Measurements from ENCODE around the gene TAF4. TPM values are rescaled to one million over a fixed set of nuclear protein-coding genes. Genes with fewer than 3 reads are reported as not detected.

Gene TAF4
- total and polyA plus RNA-seq, 2 of the 13 experiments (the other 11 are each of a cell fraction or from before 2014, with no cell fraction given) = 5.9 to 12.0 TPM

- no peak overlapping the region for H3K4me2 ChIP-seq (ENCODE audit: low read depth, low read length)
- no peak for DNase-seq (ENCODE audit: low spot score)
- peaks cover 30 to 38% of the 10 kb centered on the region in 2 experiments for H3K36me3 ChIP-seq (replicated peaks in 1 of 2; ENCODE audit: control insufficient read depth in 1 of 2, insufficient read depth in 2 of 2, low read length in 2 of 2)
- no TSS peak for BruUV-seq (replicated peaks)
- CTCF ChIA-PET (ENCODE audit: low intra/inter-chr PET ratio, low total read pairs) = no interaction called here
- WGBS (ENCODE audit: low lambda C conversion rate) = 97% methylated on average over 20 of the region's 22 CpGs
- H2AFZ ChIP-seq (ENCODE audit: low read length) = no peak overlapping the region
- H4K20me1 ChIP-seq (ENCODE audit: insufficient read depth, low read length) = peaks cover 26% of the 10 kb centered on the region; the same call in 1 of the 2 replicates
- H3K27me3 ChIP-seq (ENCODE audit: control insufficient read depth in 1 of 2, insufficient read depth in 2 of 2, low read length in 2 of 2) = no peaks in the 10 kb centered on the region
- in situ Hi-C loops (cut with HindIII; ENCODE audit: extremely low pct_ligation_motif_present, low pct_unique_long_range_greater_than_20kb) (no loop called here), intact Hi-C loops (cut with micrococcal nuclease; ENCODE audit: unreplicated experiment) (no loop called here)
- POLR2A ChIA-PET = no interaction called here
- ATAC-seq = no peak
- H3K79me2 ChIP-seq (ENCODE audit: insufficient read depth, low read length) = peaks cover 85% of the 10 kb centered on the region
- no peak overlapping the region for H3K4me3 ChIP-seq (replicated peaks in 1 of 3; ENCODE audit: insufficient read depth in 1 of 3, low read depth in 2 of 3, low read length in 3 of 3)
- no peak overlapping the region for H3K27ac ChIP-seq (ENCODE audit: extremely low read length, insufficient read depth, low read length)
- H3K9ac ChIP-seq (ENCODE audit: insufficient read depth, low read depth, low read length) = no peak overlapping the region
- FAIRE-seq = no peak
- no peaks in the 10 kb centered on the region for H3K9me3 ChIP-seq (ENCODE audit: low read length)
- H3K4me1 ChIP-seq (ENCODE audit: insufficient read depth, low read length) = no peaks in the 10 kb centered on the region
- TF ChIP-seq KLF11 (CRISPR knock-in tag; IDR thresholded peaks at IDR 0.05) (no peak), ZBTB20 (CRISPR knock-in tag; IDR thresholded peaks at IDR 0.05; ENCODE audit: borderline replicate concordance, low read depth) (no peak), NCOA1 (CRISPR knock-in tag; IDR thresholded peaks at IDR 0.05) (no peak), ZNF777 (CRISPR knock-in tag; IDR thresholded peaks at IDR 0.05) (no peak), ZNF513 (CRISPR knock-in tag; conservative IDR thresholded peaks at IDR 0.05) (no peak), REST (IDR thresholded peaks at IDR 0.05; ENCODE audit: borderline replicate concordance in 1 of 2, low read depth in 1 of 2, low read length in 2 of 2) (no peak), ZKSCAN5 (CRISPR knock-in tag; IDR thresholded peaks at IDR 0.05) (no peak), ETV5 (CRISPR knock-in tag; IDR thresholded peaks at IDR 0.05; ENCODE audit: borderline replicate concordance) (no peak), ZNF343 (CRISPR knock-in tag; IDR thresholded peaks at IDR 0.05) (no peak), RNF2 (conservative IDR thresholded peaks at IDR 0.05; ENCODE audit: low read depth) (no peak), ATF7 (IDR thresholded peaks at IDR 0.05) (no peak), ATF7 (CRISPR knock-in tag; IDR thresholded peaks at IDR 0.05) (0 out of 2 replicates have a peak, but pooled peaks have one; percentile 39)
- TF ChIP-seq, protein P1, sequence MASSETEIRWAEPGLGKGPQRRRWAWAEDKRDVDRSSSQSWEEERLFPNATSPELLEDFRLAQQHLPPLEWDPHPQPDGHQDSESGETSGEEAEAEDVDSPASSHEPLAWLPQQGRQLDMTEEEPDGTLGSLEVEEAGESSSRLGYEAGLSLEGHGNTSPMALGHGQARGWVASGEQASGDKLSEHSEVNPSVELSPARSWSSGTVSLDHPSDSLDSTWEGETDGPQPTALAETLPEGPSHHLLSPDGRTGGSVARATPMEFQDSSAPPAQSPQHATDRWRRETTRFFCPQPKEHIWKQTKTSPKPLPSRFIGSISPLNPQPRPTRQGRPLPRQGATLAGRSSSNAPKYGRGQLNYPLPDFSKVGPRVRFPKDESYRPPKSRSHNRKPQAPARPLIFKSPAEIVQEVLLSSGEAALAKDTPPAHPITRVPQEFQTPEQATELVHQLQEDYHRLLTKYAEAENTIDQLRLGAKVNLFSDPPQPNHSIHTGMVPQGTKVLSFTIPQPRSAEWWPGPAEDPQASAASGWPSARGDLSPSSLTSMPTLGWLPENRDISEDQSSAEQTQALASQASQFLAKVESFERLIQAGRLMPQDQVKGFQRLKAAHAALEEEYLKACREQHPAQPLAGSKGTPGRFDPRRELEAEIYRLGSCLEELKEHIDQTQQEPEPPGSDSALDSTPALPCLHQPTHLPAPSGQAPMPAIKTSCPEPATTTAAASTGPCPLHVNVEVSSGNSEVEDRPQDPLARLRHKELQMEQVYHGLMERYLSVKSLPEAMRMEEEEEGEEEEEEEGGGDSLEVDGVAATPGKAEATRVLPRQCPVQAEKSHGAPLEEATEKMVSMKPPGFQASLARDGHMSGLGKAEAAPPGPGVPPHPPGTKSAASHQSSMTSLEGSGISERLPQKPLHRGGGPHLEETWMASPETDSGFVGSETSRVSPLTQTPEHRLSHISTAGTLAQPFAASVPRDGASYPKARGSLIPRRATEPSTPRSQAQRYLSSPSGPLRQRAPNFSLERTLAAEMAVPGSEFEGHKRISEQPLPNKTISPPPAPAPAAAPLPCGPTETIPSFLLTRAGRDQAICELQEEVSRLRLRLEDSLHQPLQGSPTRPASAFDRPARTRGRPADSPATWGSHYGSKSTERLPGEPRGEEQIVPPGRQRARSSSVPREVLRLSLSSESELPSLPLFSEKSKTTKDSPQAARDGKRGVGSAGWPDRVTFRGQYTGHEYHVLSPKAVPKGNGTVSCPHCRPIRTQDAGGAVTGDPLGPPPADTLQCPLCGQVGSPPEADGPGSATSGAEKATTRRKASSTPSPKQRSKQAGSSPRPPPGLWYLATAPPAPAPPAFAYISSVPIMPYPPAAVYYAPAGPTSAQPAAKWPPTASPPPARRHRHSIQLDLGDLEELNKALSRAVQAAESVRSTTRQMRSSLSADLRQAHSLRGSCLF (CRISPR knock-in tag; IDR thresholded peaks at IDR 0.05; ENCODE audit: borderline replicate concordance) = no peak
These were observed 12.1 kb downstream of the TAF4 start for GRCh38 chr20:62053465-62054196.

All from HepG2 (cell line).